Bronchial epithelial cell (primary cell): ENCODE measurements around the gene SPATA13. TPM values are rescaled to one million over a fixed set of nuclear protein-coding genes. Genes with fewer than 3 reads are reported as not detected.
A peak's percentile ranks its signal among the peaks of the same experiment; 100 is the strongest.

Experiments used
- DNase-seq: peaks from one replicate; pipeline ENCODE4 v3.0.0-alpha.2; 2010; ENCODE audit warnings: low read depth
- FAIRE-seq: peaks from 2 replicates; lab custom pipeline; 2011; peaks lifted over from hg19 to GRCh38; lab: Jason Lieb, UNC
- H3K27me3 ChIP-seq: 2 replicates; pipeline ENCODE4 v1.5.1; 2011; ENCODE audit warnings: low read length; ENCODE audit not compliant: control insufficient read depth, insufficient read depth
- H3K36me3 ChIP-seq: 2 replicates; pipeline ENCODE4 v1.5.1; 2011; ENCODE audit warnings: low read length; ENCODE audit not compliant: control insufficient read depth, insufficient read depth
- H3K4me3 ChIP-seq: 2 replicates; pipeline ENCODE4 v1.5.1; 2011; ENCODE audit warnings: mild to moderate bottlenecking, low read depth, low read length, control low read depth
- total RNA-seq: library from RNA; depleted of rRNA; stranded (reverse); fragments of >200 nt; gene quantifications from 2 replicates; pipeline ENCODE4 v1.2.1, GENCODE V29; 2014
- TF ChIP-seq, protein P1 (sequence below): IDR thresholded peaks from 2 replicates; pipeline ENCODE4 v1.5.1; 2011; ENCODE audit warnings: mild to moderate bottlenecking, moderate library complexity, low read length, control low read depth, inconsistent platforms; ENCODE audit not compliant: insufficient read depth, severe bottlenecking

The SPATA13 gene
- total RNA-seq, result 2.1 and 3.2 TPM in 2 replicates

DNA sequence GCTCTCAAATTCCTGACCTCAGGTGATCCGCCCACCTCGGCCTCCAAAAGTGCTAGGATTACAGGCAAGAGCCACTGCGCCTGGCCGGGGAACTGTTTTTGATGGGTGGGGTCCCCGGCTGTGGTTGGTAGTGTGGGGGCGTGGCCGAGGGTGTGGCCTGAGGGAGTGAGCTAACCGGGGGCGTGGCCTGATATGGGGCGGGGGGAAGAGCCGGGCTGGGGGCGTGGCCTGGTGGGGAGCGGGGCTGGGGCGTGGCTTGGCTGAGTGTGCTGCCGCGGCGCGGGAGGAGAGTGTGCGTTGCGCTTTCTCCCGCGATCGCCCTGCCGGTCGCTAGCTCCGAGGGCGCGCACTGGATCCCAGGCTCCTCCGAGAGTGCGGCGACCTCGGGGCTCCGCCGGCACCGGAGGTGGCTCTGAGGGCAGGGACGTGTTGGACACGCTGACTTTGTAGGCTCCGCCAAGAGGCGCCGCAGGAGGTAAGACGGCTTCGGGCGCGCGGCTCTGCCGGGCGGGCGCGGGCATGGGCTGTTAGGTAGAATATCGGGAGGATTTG, at the start of gene SPATA13:
SPATA13 (plus strand) TSS at position 263 of the 552 bp plus-strand sequence. CDS start 62,210 bp downstream, outside the sequence.
- H3K27me3 ChIP-seq, result peaks cover 3% of the 10 kb centered on the region
- TF ChIP-seq, protein P1, sequence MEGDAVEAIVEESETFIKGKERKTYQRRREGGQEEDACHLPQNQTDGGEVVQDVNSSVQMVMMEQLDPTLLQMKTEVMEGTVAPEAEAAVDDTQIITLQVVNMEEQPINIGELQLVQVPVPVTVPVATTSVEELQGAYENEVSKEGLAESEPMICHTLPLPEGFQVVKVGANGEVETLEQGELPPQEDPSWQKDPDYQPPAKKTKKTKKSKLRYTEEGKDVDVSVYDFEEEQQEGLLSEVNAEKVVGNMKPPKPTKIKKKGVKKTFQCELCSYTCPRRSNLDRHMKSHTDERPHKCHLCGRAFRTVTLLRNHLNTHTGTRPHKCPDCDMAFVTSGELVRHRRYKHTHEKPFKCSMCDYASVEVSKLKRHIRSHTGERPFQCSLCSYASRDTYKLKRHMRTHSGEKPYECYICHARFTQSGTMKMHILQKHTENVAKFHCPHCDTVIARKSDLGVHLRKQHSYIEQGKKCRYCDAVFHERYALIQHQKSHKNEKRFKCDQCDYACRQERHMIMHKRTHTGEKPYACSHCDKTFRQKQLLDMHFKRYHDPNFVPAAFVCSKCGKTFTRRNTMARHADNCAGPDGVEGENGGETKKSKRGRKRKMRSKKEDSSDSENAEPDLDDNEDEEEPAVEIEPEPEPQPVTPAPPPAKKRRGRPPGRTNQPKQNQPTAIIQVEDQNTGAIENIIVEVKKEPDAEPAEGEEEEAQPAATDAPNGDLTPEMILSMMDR, result no peak
- peak within 1 kb of the TSS; percentile 67 for H3K4me3 ChIP-seq
- FAIRE-seq (no peak), DNase-seq (peak; percentile 67)
- no peaks in the 10 kb centered on the region for H3K36me3 ChIP-seq

DNA sequence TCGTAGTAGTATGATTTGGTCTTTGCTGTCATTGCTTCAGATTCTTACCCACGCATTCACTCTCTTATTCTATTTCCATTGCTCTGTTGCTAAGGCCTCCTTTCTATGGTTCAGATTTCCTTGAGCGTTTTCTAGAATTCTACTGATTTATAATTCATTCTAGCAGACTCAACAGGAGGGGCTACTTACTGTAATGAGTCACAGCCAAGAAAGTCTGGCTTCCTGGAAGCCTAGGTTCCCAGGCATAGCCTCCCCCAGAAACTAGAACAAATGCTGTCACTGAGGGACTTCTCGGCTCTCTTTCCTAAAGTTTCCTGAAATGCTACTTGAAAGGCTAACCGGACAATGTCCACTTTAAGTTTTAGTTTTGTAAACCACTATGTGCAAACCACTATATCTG, 47.7 kb upstream of the SPATA13 start:
- Histone ChIP-seq H3K4me3 (no peak overlapping the region), H3K27me3 (peaks cover 2% of the 10 kb centered on the region), H3K36me3 (no peaks in the 10 kb centered on the region)
- TF ChIP-seq, protein P1, result no peak
- FAIRE-seq (no peak), DNase-seq (no peak)

DNA sequence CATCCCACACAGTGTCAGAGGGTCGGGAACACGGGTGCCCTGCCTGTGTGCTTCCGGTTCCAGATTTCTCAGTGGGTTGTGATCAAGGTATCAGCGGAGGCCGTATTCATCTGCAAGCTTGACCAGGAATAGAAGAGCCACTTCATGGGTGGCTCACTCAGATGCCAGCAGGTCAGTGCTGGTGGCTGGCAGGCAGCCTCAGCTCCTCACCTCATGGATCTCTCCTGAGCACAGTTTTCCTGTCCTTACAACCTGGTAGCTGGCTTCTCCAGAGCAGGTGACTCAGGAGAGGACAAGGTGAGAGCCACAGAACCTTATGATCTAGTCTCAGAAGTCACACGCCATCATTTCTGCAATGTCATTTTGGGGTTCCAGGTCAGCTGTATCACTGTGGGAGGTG, 44.8 kb upstream of the SPATA13 start:
- FAIRE-seq, result no peak
- H3K4me3 ChIP-seq, result no peak overlapping the region
- TF ChIP-seq, protein P1, result no peak

GRCh38 chr13:24116131-24116530, 44.4 kb upstream of the SPATA13 start:
- FAIRE-seq (peak; percentile 58), DNase-seq (no peak)
- peaks cover 2% of the 10 kb centered on the region for H3K27me3 ChIP-seq
- TF ChIP-seq, protein P1, result no peak
- H3K36me3 ChIP-seq, result no peaks in the 10 kb centered on the region
- H3K4me3 ChIP-seq, result no peak overlapping the region

More for the DNA sequence above, 44.8 kb upstream of the SPATA13 start:
- H3K36me3 ChIP-seq, result no peaks in the 10 kb centered on the region
- peaks cover 2% of the 10 kb centered on the region for H3K27me3 ChIP-seq
- DNase-seq, result no peak

GRCh38 chr13:24118576-24118975, 41.9 kb upstream of the SPATA13 start:
- H3K27me3 ChIP-seq, result no peaks in the 10 kb centered on the region
- DNase-seq (no peak), FAIRE-seq (no peak)
- no peak overlapping the region for H3K4me3 ChIP-seq
- TF ChIP-seq, protein P1, result no peak
- no peaks in the 10 kb centered on the region for H3K36me3 ChIP-seq
